ENCODE measurements around the gene TJP2.

TJP2 gene

GRCh38 chr9:69186841-69187611, 12.9 kb downstream of the TJP2 start:
- TF ChIP-seq CTCF (IDR thresholded peaks at IDR 0.05) = no peak

GRCh38 chr9:69188975-69189374, 14.9 kb downstream of the TJP2 start:
- no peak for TF ChIP-seq CTCF (IDR thresholded peaks at IDR 0.05)

- no peak for TF ChIP-seq CTCF (IDR thresholded peaks at IDR 0.05)
Observed at GRCh38 chr9:69190086-69190862, 16.2 kb downstream of the TJP2 start.

GRCh38 chr9:69190863-69191181, 16.7 kb downstream of the TJP2 start:
- no peak for TF ChIP-seq CTCF (IDR thresholded peaks at IDR 0.05)

- TF ChIP-seq CTCF (IDR thresholded peaks at IDR 0.05) = no peak
Observed at GRCh38 chr9:69191231-69191630, 17.2 kb downstream of the TJP2 start.

GRCh38 chr9:69192214-69192613, 18.1 kb downstream of the TJP2 start:
- no peak for TF ChIP-seq CTCF (IDR thresholded peaks at IDR 0.05)

GRCh38 chr9:69193685-69194032, 19.6 kb downstream of the TJP2 start:
- no peak for TF ChIP-seq CTCF (IDR thresholded peaks at IDR 0.05)

All from LNCAP (cell line).